Measurements from ENCODE around the gene PTGES2.
"Not testable (repeated sequence)": the region's sequence is repeated elsewhere in the genome, so short reads cannot be mapped to it uniquely, and the experiment has no call there.

Gene PTGES2

GRCh38 chr9:128144239-128145181 lies 17.0 kb upstream of the PTGES2 start:
- Histone ChIP-seq H3K4me1 (ENCODE audit: control insufficient read depth, insufficient read depth, low read length) (no peaks in the 10 kb centered on the region), H3K27me3 (ENCODE audit: control insufficient read depth, insufficient read depth, low read length) (no peaks in the 10 kb centered on the region), H3K9ac (ENCODE audit: low read depth, low read length) (no peak overlapping the region), H3K9me3 (ENCODE audit: control insufficient read depth, insufficient read depth, low read length) (no peaks in the 10 kb centered on the region), H3K4me3 (ENCODE audit: low read depth, low read length) (no peak overlapping the region), H3K36me3 (ENCODE audit: control insufficient read depth, insufficient read depth, low read length) (no peaks in the 10 kb centered on the region)

- Histone ChIP-seq H3K4me1 (ENCODE audit: control insufficient read depth, insufficient read depth, low read length) (no peaks in the 10 kb centered on the region), H3K9me3 (ENCODE audit: control insufficient read depth, insufficient read depth, low read length) (no peaks in the 10 kb centered on the region), H3K9ac (ENCODE audit: low read depth, low read length) (no peak overlapping the region), H3K27me3 (ENCODE audit: control insufficient read depth, insufficient read depth, low read length) (no peaks in the 10 kb centered on the region), H3K36me3 (ENCODE audit: control insufficient read depth, insufficient read depth, low read length) (no peaks in the 10 kb centered on the region), H3K4me3 (ENCODE audit: low read depth, low read length) (no peak overlapping the region)
Measured at GRCh38 chr9:128143525-128144238, 16.2 kb upstream of the PTGES2 start.

GRCh38 chr9:128142596-128142995 lies 15.1 kb upstream of the PTGES2 start:
- H3K9me3 ChIP-seq (ENCODE audit: control insufficient read depth, insufficient read depth, low read length): no peaks in the 10 kb centered on the region
- H3K27me3 ChIP-seq (ENCODE audit: control insufficient read depth, insufficient read depth, low read length): no peaks in the 10 kb centered on the region
- no peak overlapping the region for H3K4me3 ChIP-seq (ENCODE audit: low read depth, low read length)
- no peaks in the 10 kb centered on the region for H3K36me3 ChIP-seq (ENCODE audit: control insufficient read depth, insufficient read depth, low read length)
- no peaks in the 10 kb centered on the region for H3K4me1 ChIP-seq (ENCODE audit: control insufficient read depth, insufficient read depth, low read length)
- H3K9ac ChIP-seq (ENCODE audit: low read depth, low read length): no peak overlapping the region

- Histone ChIP-seq H3K36me3 (ENCODE audit: control insufficient read depth, insufficient read depth, low read length) (no peaks in the 10 kb centered on the region), H3K27me3 (ENCODE audit: control insufficient read depth, insufficient read depth, low read length) (no peaks in the 10 kb centered on the region), H3K4me3 (ENCODE audit: low read depth, low read length) (no peak overlapping the region), H3K9me3 (ENCODE audit: control insufficient read depth, insufficient read depth, low read length) (no peaks in the 10 kb centered on the region), H3K9ac (ENCODE audit: low read depth, low read length) (no peak overlapping the region), H3K4me1 (ENCODE audit: control insufficient read depth, insufficient read depth, low read length) (no peaks in the 10 kb centered on the region)
Measured at GRCh38 chr9:128142061-128142460, 14.5 kb upstream of the PTGES2 start.

- H3K27me3 ChIP-seq (ENCODE audit: control insufficient read depth, insufficient read depth, low read length): no peaks in the 10 kb centered on the region
- H3K4me1 ChIP-seq (ENCODE audit: control insufficient read depth, insufficient read depth, low read length): no peaks in the 10 kb centered on the region
- no peaks in the 10 kb centered on the region for H3K36me3 ChIP-seq (ENCODE audit: control insufficient read depth, insufficient read depth, low read length)
- no peak overlapping the region for H3K9ac ChIP-seq (ENCODE audit: low read depth, low read length)
- no peaks in the 10 kb centered on the region for H3K9me3 ChIP-seq (ENCODE audit: control insufficient read depth, insufficient read depth, low read length)
- H3K4me3 ChIP-seq (ENCODE audit: low read depth, low read length): no peak overlapping the region
Measured at GRCh38 chr9:128141604-128142003, 14.1 kb upstream of the PTGES2 start.

GRCh38 chr9:128139621-128140020 lies 12.1 kb upstream of the PTGES2 start:
- no peaks in the 10 kb centered on the region for H3K27me3 ChIP-seq (ENCODE audit: control insufficient read depth, insufficient read depth, low read length)
- H3K9ac ChIP-seq (ENCODE audit: low read depth, low read length): no peak overlapping the region
- no peak overlapping the region for H3K4me3 ChIP-seq (ENCODE audit: low read depth, low read length)
- H3K4me1 ChIP-seq (ENCODE audit: control insufficient read depth, insufficient read depth, low read length): no peaks in the 10 kb centered on the region
- H3K9me3 ChIP-seq (ENCODE audit: control insufficient read depth, insufficient read depth, low read length): no peaks in the 10 kb centered on the region
- H3K36me3 ChIP-seq (ENCODE audit: control insufficient read depth, insufficient read depth, low read length): no peaks in the 10 kb centered on the region

- H3K27me3 ChIP-seq (ENCODE audit: control insufficient read depth, insufficient read depth, low read length): no peaks in the 10 kb centered on the region
Measured at GRCh38 chr9:128138001-128138400, 10.5 kb upstream of the PTGES2 start.

GRCh38 chr9:128136816-128137793 lies 9.6 kb upstream of the PTGES2 start:
- no peaks in the 10 kb centered on the region for H3K4me1 ChIP-seq (ENCODE audit: control insufficient read depth, insufficient read depth, low read length)
- H3K36me3 ChIP-seq (ENCODE audit: control insufficient read depth, insufficient read depth, low read length): no peaks in the 10 kb centered on the region
- H3K4me3 ChIP-seq (ENCODE audit: low read depth, low read length): no peak overlapping the region
- no peak overlapping the region for H3K9ac ChIP-seq (ENCODE audit: low read depth, low read length)
- no peaks in the 10 kb centered on the region for H3K9me3 ChIP-seq (ENCODE audit: control insufficient read depth, insufficient read depth, low read length)
- H3K27me3 ChIP-seq (ENCODE audit: control insufficient read depth, insufficient read depth, low read length): no peaks in the 10 kb centered on the region

More at GRCh38 chr9:128138001-128138400, 10.5 kb upstream of the PTGES2 start:
- Histone ChIP-seq H3K4me3 (ENCODE audit: low read depth, low read length) (no peak overlapping the region), H3K9ac (ENCODE audit: low read depth, low read length) (no peak overlapping the region), H3K9me3 (ENCODE audit: control insufficient read depth, insufficient read depth, low read length) (no peaks in the 10 kb centered on the region), H3K4me1 (ENCODE audit: control insufficient read depth, insufficient read depth, low read length) (no peaks in the 10 kb centered on the region), H3K36me3 (ENCODE audit: control insufficient read depth, insufficient read depth, low read length) (no peaks in the 10 kb centered on the region)

GRCh38 chr9:128135561-128135960 lies 8.0 kb upstream of the PTGES2 start:
- not testable (repeated sequence) for H3K4me3 ChIP-seq (ENCODE audit: low read depth, low read length); H3K9me3 ChIP-seq (ENCODE audit: control insufficient read depth, insufficient read depth, low read length); H3K9ac ChIP-seq (ENCODE audit: low read depth, low read length); H3K36me3 ChIP-seq (ENCODE audit: control insufficient read depth, insufficient read depth, low read length); H3K27me3 ChIP-seq (ENCODE audit: control insufficient read depth, insufficient read depth, low read length); H3K4me1 ChIP-seq (ENCODE audit: control insufficient read depth, insufficient read depth, low read length)

GRCh38 chr9:128132139-128132538 lies 4.6 kb upstream of the PTGES2 start:
- not testable (repeated sequence) for H3K9ac ChIP-seq (ENCODE audit: low read depth, low read length)

GRCh38 chr9:128131346-128131745 lies 3.8 kb upstream of the PTGES2 start:
- H3K36me3 ChIP-seq (ENCODE audit: control insufficient read depth, insufficient read depth, low read length); H3K27me3 ChIP-seq (ENCODE audit: control insufficient read depth, insufficient read depth, low read length); H3K4me1 ChIP-seq (ENCODE audit: control insufficient read depth, insufficient read depth, low read length); H3K9me3 ChIP-seq (ENCODE audit: control insufficient read depth, insufficient read depth, low read length); H3K9ac ChIP-seq (ENCODE audit: low read depth, low read length); H3K4me3 ChIP-seq (ENCODE audit: low read depth, low read length): not testable (repeated sequence)

More at GRCh38 chr9:128132139-128132538, 4.6 kb upstream of the PTGES2 start:
- H3K27me3 ChIP-seq (ENCODE audit: control insufficient read depth, insufficient read depth, low read length); H3K4me1 ChIP-seq (ENCODE audit: control insufficient read depth, insufficient read depth, low read length); H3K9me3 ChIP-seq (ENCODE audit: control insufficient read depth, insufficient read depth, low read length); H3K4me3 ChIP-seq (ENCODE audit: low read depth, low read length); H3K36me3 ChIP-seq (ENCODE audit: control insufficient read depth, insufficient read depth, low read length): not testable (repeated sequence)

All from iPS-15b (cell line).